ENCODE measurements around the gene ABCC9.

ABCC9 gene

GRCh38 chr12:21764065-21764464, 177.2 kb downstream of the ABCC9 start:
- TF ChIP-seq PKNOX1 (IDR thresholded peaks at IDR 0.05) (no peak), FOXM1 (IDR thresholded peaks at IDR 0.05; ENCODE audit: borderline replicate concordance) (no peak), ARNT (IDR thresholded peaks at IDR 0.05) (no peak), BHLHE40 (IDR thresholded peaks at IDR 0.05; ENCODE audit: borderline replicate concordance) (no peak), ELF4 (IDR thresholded peaks at IDR 0.05) (no peak), NFRKB (IDR thresholded peaks at IDR 0.05) (no peak), L3MBTL2 (conservative IDR thresholded peaks at IDR 0.05) (no peak), CTBP1 (IDR thresholded peaks at IDR 0.05; ENCODE audit: borderline replicate concordance) (no peak), FOXA1 (IDR thresholded peaks at IDR 0.05) (no peak), LEF1 (IDR thresholded peaks at IDR 0.05; ENCODE audit: borderline replicate concordance) (no peak), SUZ12 (IDR thresholded peaks at IDR 0.05) (no peak), ZNF384 (IDR thresholded peaks at IDR 0.05) (no peak), SP1 (IDR thresholded peaks at IDR 0.05) (no peak), HDGF (IDR thresholded peaks at IDR 0.05; ENCODE audit: borderline replicate concordance) (no peak), FOXK2 (IDR thresholded peaks at IDR 0.05) (no peak)
- ChIA-PET CTCF (interaction anchor here (0.8 kb wide), 1 partner anchor 9 kb away, joined by 3 read pairs; no protein-coding TSS in a partner anchor), POLR2A (no interaction called here)
- DNase-seq (ENCODE audit: extremely low spot score), result no peak

GRCh38 chr12:21763531-21763930, 177.7 kb downstream of the ABCC9 start:
- no peak for DNase-seq (ENCODE audit: extremely low spot score)
- ChIA-PET CTCF (interaction anchor here (0.8 kb wide), 1 partner anchor 9 kb away, joined by 3 read pairs; no protein-coding TSS in a partner anchor), POLR2A (no interaction called here)
- TF ChIP-seq FOXM1 (IDR thresholded peaks at IDR 0.05; ENCODE audit: borderline replicate concordance) (no peak), SUZ12 (IDR thresholded peaks at IDR 0.05) (no peak), TARDBP (IDR thresholded peaks at IDR 0.05) (no peak), HDGF (IDR thresholded peaks at IDR 0.05; ENCODE audit: borderline replicate concordance) (no peak), CTBP1 (IDR thresholded peaks at IDR 0.05; ENCODE audit: borderline replicate concordance) (no peak), BHLHE40 (IDR thresholded peaks at IDR 0.05; ENCODE audit: borderline replicate concordance) (no peak), SP1 (IDR thresholded peaks at IDR 0.05) (no peak), FOXK2 (IDR thresholded peaks at IDR 0.05) (no peak), L3MBTL2 (conservative IDR thresholded peaks at IDR 0.05) (no peak), NFRKB (IDR thresholded peaks at IDR 0.05) (no peak), ZNF384 (IDR thresholded peaks at IDR 0.05) (no peak), ELF4 (IDR thresholded peaks at IDR 0.05) (no peak), FOXA1 (IDR thresholded peaks at IDR 0.05) (no peak), ARNT (IDR thresholded peaks at IDR 0.05) (no peak)

- DNase-seq (ENCODE audit: extremely low spot score), result no peak
- ChIA-PET CTCF (no interaction called here), POLR2A (interaction anchor here (1.0 kb wide), 1 partner anchor 15 kb away, joined by 3 read pairs; the partner anchor contains the start of gene KCNJ8)
- no peak for TF ChIP-seq BHLHE40 (IDR thresholded peaks at IDR 0.05; ENCODE audit: borderline replicate concordance)
- TF ChIP-seq FOXA1 (IDR thresholded peaks at IDR 0.05), result no peak
- TF ChIP-seq FOXM1 (IDR thresholded peaks at IDR 0.05; ENCODE audit: borderline replicate concordance), result no peak
- no peak for TF ChIP-seq FOXK2 (IDR thresholded peaks at IDR 0.05)
Observed at GRCh38 chr12:21759737-21760136, 181.5 kb downstream of the ABCC9 start.

- ChIA-PET POLR2A (no interaction called here), CTCF (no interaction called here)
- TF ChIP-seq L3MBTL2 (conservative IDR thresholded peaks at IDR 0.05) (no peak), FOXA1 (IDR thresholded peaks at IDR 0.05) (no peak), ELF4 (IDR thresholded peaks at IDR 0.05) (no peak), BHLHE40 (IDR thresholded peaks at IDR 0.05; ENCODE audit: borderline replicate concordance) (no peak), LEF1 (IDR thresholded peaks at IDR 0.05; ENCODE audit: borderline replicate concordance) (no peak), SUZ12 (IDR thresholded peaks at IDR 0.05) (no peak), NFRKB (IDR thresholded peaks at IDR 0.05) (no peak), ARNT (IDR thresholded peaks at IDR 0.05) (no peak), CTBP1 (IDR thresholded peaks at IDR 0.05; ENCODE audit: borderline replicate concordance) (no peak), PKNOX1 (IDR thresholded peaks at IDR 0.05) (no peak), SP1 (IDR thresholded peaks at IDR 0.05) (no peak)
- DNase-seq (ENCODE audit: extremely low spot score), result no peak
Observed at GRCh38 chr12:21757735-21758134, 183.5 kb downstream of the ABCC9 start.

- DNase-seq (ENCODE audit: extremely low spot score), result no peak
- ChIA-PET CTCF (no interaction called here), POLR2A (no interaction called here)
- TF ChIP-seq ZNF384 (IDR thresholded peaks at IDR 0.05) (no peak), FOXM1 (IDR thresholded peaks at IDR 0.05; ENCODE audit: borderline replicate concordance) (no peak), PKNOX1 (IDR thresholded peaks at IDR 0.05) (no peak), L3MBTL2 (conservative IDR thresholded peaks at IDR 0.05) (no peak), LEF1 (IDR thresholded peaks at IDR 0.05; ENCODE audit: borderline replicate concordance) (no peak), ARNT (IDR thresholded peaks at IDR 0.05) (no peak), ELF4 (IDR thresholded peaks at IDR 0.05) (no peak), SP1 (IDR thresholded peaks at IDR 0.05) (no peak), TARDBP (IDR thresholded peaks at IDR 0.05) (no peak), CTBP1 (IDR thresholded peaks at IDR 0.05; ENCODE audit: borderline replicate concordance) (no peak), HDGF (IDR thresholded peaks at IDR 0.05; ENCODE audit: borderline replicate concordance) (no peak)
Observed at GRCh38 chr12:21756699-21757098, 184.5 kb downstream of the ABCC9 start.

GRCh38 chr12:21751517-21751916, 189.7 kb downstream of the ABCC9 start:
- POLR2A ChIA-PET, result no interaction called here
- CTCF ChIA-PET, result interaction anchor here (1.0 kb wide), 1 partner anchor 21 kb away, joined by 3 read pairs; no protein-coding TSS in a partner anchor
- TF ChIP-seq FOXK2 (IDR thresholded peaks at IDR 0.05), result no peak
- peak; percentile 70 for TF ChIP-seq PKNOX1 (IDR thresholded peaks at IDR 0.05)
- DNase-seq (ENCODE audit: extremely low spot score), result peak; percentile 43

Measured in HEK293T (cell line).